HCT116 (cell line): ENCODE measurements around the gene SH3D19. TPM values are rescaled to one million over a fixed set of nuclear protein-coding genes. Genes with fewer than 3 reads are reported as not detected.

Experiments
- ATAC-seq: fragments of 200-7000 bp; cut with Tn5 transposase; 2 replicates; pipeline ENCODE4 v1.9.1; 2020; ENCODE audit warnings: mild to moderate bottlenecking, moderate library complexity
- BruUV-seq: library from RNA; stranded (reverse); fragments of 400-500 nt; replicated peaks from 2 replicates; lab custom pipeline; 2021; lab: Mats Ljungman, UMichigan
- CTCF ChIA-PET: fragments of 300-600 bp; sonication (Branson Sonifier 250); formaldehyde crosslinking; loops from one replicate; lab custom pipeline; 2021; ENCODE audit warnings: antibody characterized with exemption; lab: Charles Lee
- POLR2A ChIA-PET: fragments of 300-600, 350-600 bp; sonication (Branson Sonifier 250); formaldehyde crosslinking; loops from one replicate; lab custom pipeline; 2021; ENCODE audit warnings: antibody characterized with exemption; lab: Charles Lee
- RAD21 ChIA-PET, 2 experiments: fragments of 300-600 bp; sonication (Branson Sonifier 250); formaldehyde crosslinking; loops; one replicate each; lab custom pipeline; 2023; ENCODE audit warnings: low total read pairs in 2 of 2; ENCODE audit not compliant: uncharacterized antibody in 2 of 2, unreplicated experiment in 2 of 2, low non-redundant PET in 1 of 2; lab: Charles Lee
- DNase-seq: peaks from one replicate; pipeline ENCODE4 v3.0.0-alpha.2; 2010; ENCODE audit warnings: low read depth, low spot score
- H2AFZ ChIP-seq: fragments of 200-600 bp; shearing (Covaris generic), sonication (generic); 2 replicates; pipeline ENCODE4 v1.6.1; 2017; ENCODE audit warnings: low read depth, mixed run types, mixed read lengths, antibody characterized with exemption, low read length; ENCODE audit not compliant: poor library complexity, severe bottlenecking
- H3K27ac ChIP-seq: 2 replicates; pipeline ENCODE4 v1.5.1; 2012; ENCODE audit warnings: low read depth, low read length
- H3K27me3 ChIP-seq: fragments of 200-600 bp; sonication (generic); 2 replicates; pipeline ENCODE4 v1.6.1; 2016; ENCODE audit warnings: mixed run types, low read length, mixed read lengths; ENCODE audit not compliant: insufficient read depth
- H3K36me3 ChIP-seq, 2 experiments: fragments of 200-500 bp in 1 of 2; fragments of 200-600 bp in 1 of 2; sonication (Bioruptor generic) in 1 of 2; sonication (generic) in 1 of 2; 2 replicates each; pipeline versions ENCODE4 v1.5.1 to v1.6.1; 2014 to 2016; ENCODE audit warnings: low read length in 2 of 2, inconsistent platforms in 1 of 2, mixed read lengths in 1 of 2, mixed run types in 1 of 2; ENCODE audit not compliant: insufficient read depth in 2 of 2, control insufficient read depth in 1 of 2
- H3K4me1 ChIP-seq, 2 experiments: fragments of 200-600 bp in 1 of 2; sonication (generic) in 1 of 2; 2 replicates each; pipeline versions ENCODE4 v1.5.1 to v1.6.1; 2012 to 2017; ENCODE audit warnings: low read length in 2 of 2, inconsistent platforms in 1 of 2, mild to moderate bottlenecking in 1 of 2, mixed read lengths in 1 of 2, mixed run types in 1 of 2, moderate library complexity in 1 of 2; ENCODE audit not compliant: insufficient read depth in 2 of 2, control insufficient read depth in 1 of 2
- H3K4me2 ChIP-seq: fragments of 200-600 bp; sonication (generic); 2 replicates; pipeline ENCODE4 v1.6.1; 2017; ENCODE audit warnings: mixed run types, low read length, mixed read lengths
- H3K4me3 ChIP-seq, 2 experiments: fragments of 200-600 bp in 1 of 2; sonication (generic) in 1 of 2; replicated peaks in 1 of 2; 2 replicates each; pipeline ENCODE4 v1.5.1; 2011 to 2016; ENCODE audit warnings: low read length in 2 of 2, control low read depth in 1 of 2, low read depth in 1 of 2, mild to moderate bottlenecking in 1 of 2, mixed read lengths in 1 of 2, mixed run types in 1 of 2
- H3K79me2 ChIP-seq: fragments of 200-600 bp; sonication (generic); 2 replicates; pipeline ENCODE4 v1.6.1; 2017; ENCODE audit warnings: mild to moderate bottlenecking, mixed run types, low read length, moderate library complexity, mixed read lengths; ENCODE audit not compliant: insufficient read depth
- H3K9ac ChIP-seq: fragments of 200-600 bp; sonication (generic); 2 replicates; pipeline ENCODE4 v1.6.1; 2016; ENCODE audit warnings: low read length, mixed read lengths
- H3K9me2 ChIP-seq: fragments of 200-600 bp; sonication (generic), shearing (Covaris generic); 2 replicates; pipeline ENCODE4 v1.6.1; 2017; ENCODE audit warnings: mixed run types, mild to moderate bottlenecking, moderate library complexity; ENCODE audit not compliant: insufficient read depth
- H3K9me3 ChIP-seq, 2 experiments: fragments of 200-500 bp in 1 of 2; fragments of 200-600 bp in 1 of 2; sonication (Bioruptor generic) in 1 of 2; sonication (generic) in 1 of 2; 2 replicates each; pipeline ENCODE4 v1.6.1; 2014 to 2017; ENCODE audit warnings: low read length in 2 of 2, mixed read lengths in 2 of 2, inconsistent platforms in 1 of 2, low read depth in 1 of 2, mild to moderate bottlenecking in 1 of 2, mixed run types in 1 of 2, moderate library complexity in 1 of 2; ENCODE audit not compliant: control insufficient read depth in 1 of 2, insufficient read depth in 1 of 2
- H4K20me1 ChIP-seq: fragments of 200-600 bp; sonication (generic), shearing (Covaris generic); 2 replicates; pipeline ENCODE4 v1.6.1; 2017; ENCODE audit warnings: mixed run types, mild to moderate bottlenecking, moderate library complexity; ENCODE audit not compliant: insufficient read depth
- ELF1 ChIP-seq: IDR thresholded peaks from 2 replicates; pipeline ENCODE4 v1.6.1; 2012; ENCODE audit warnings: low read depth, borderline replicate concordance
- EZH2 ChIP-seq: fragments of 200-600 bp; sonication (generic); IDR thresholded peaks from 2 replicates; pipeline ENCODE4 v1.6.1; 2017; ENCODE audit warnings: antibody characterized with exemption, mixed run types
- FOSL1 ChIP-seq: IDR thresholded peaks from 2 replicates; pipeline ENCODE4 v1.6.1; 2012; ENCODE audit warnings: low read depth
- JUND ChIP-seq: IDR thresholded peaks from 2 replicates; pipeline ENCODE4 v1.6.1; 2012
- POLR2A ChIP-seq: IDR thresholded peaks from 2 replicates; pipeline ENCODE4 v1.7.0; 2011; ENCODE audit warnings: borderline replicate concordance; ENCODE audit not compliant: insufficient read depth, insufficient read length; ENCODE audit errors: extremely low read depth
- POLR2AphosphoS5 ChIP-seq: IDR thresholded peaks from 2 replicates; pipeline ENCODE4 v1.6.1; 2011; ENCODE audit warnings: mild to moderate bottlenecking, low read depth, low read length, moderate library complexity
- SIN3A ChIP-seq: IDR thresholded peaks from 2 replicates; pipeline ENCODE4 v1.6.1; 2012; ENCODE audit warnings: low read depth
- SP1 ChIP-seq: IDR thresholded peaks from 2 replicates; pipeline ENCODE4 v1.6.1; 2012; ENCODE audit warnings: low read depth
- SRF ChIP-seq: IDR thresholded peaks from 2 replicates; pipeline ENCODE4 v1.6.1; 2012; ENCODE audit warnings: low read depth
- TCF7L2 ChIP-seq: IDR thresholded peaks from 2 replicates; pipeline ENCODE4 v1.7.0; 2011; ENCODE audit warnings: borderline replicate concordance, inconsistent platforms; ENCODE audit not compliant: insufficient read depth, insufficient read length; ENCODE audit errors: extremely low read depth
- YY1 ChIP-seq: IDR thresholded peaks from 2 replicates; pipeline ENCODE4 v1.6.1; 2011; ENCODE audit warnings: low read length, low read depth, moderate library complexity, mild to moderate bottlenecking; ENCODE audit not compliant: insufficient replicate concordance; ENCODE audit errors: extremely low read depth
- ZNF274 ChIP-seq: fragments of 200-500 bp; sonication (Bioruptor generic); IDR thresholded peaks from 2 replicates; pipeline ENCODE4 v1.6.1; 2014; ENCODE audit warnings: mild to moderate bottlenecking, low read depth, low read length, inconsistent platforms
- intact Hi-C: fragments of 100-400 bp; cut with micrococcal nuclease; formaldehyde crosslinking; loops from 2 replicates; pipeline ENCODE4 v1.10.0; 2022
- total RNA-seq: library from RNA; stranded (reverse); gene quantifications from one replicate; pipeline ENCODE4 v1.2.1, GENCODE V29; 2021; ENCODE audit not compliant: unreplicated experiment
- TF ChIP-seq, protein P1 (sequence below): IDR thresholded peaks from 2 replicates; pipeline ENCODE4 v1.6.1; 2011; ENCODE audit warnings: mild to moderate bottlenecking, low read length, moderate library complexity; ENCODE audit not compliant: insufficient replicate concordance; ENCODE audit errors: extremely low read depth
- TF ChIP-seq, protein P2 (sequence below): IDR thresholded peaks from 2 replicates; pipeline ENCODE4 v1.6.1; 2012; ENCODE audit warnings: low read depth

Gene SH3D19
- total RNA-seq, 1 experiment from 2014 or later: 37.5 TPM

DNA sequence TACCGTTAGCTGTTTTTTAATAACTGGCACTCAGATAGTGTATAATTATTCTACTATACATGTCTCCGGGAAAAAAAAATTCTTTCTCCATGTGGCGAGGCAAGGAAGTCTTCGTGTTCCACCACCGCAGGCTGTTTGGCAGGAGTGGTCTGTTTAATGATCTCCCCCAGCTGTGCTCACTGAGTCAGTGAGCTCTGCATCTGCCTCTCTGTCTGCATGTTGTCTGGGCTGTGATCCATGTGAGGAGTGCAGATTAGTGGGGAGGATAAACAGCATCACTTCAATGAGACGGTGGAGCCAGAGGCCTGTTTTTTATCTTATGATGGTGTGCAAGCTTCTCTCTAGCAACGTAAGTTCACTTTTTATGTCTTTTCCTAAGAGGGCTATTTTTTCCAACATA lies 156.2 kb downstream of the SH3D19 start:
- intact Hi-C loops: no loop called here
- RAD21 ChIA-PET: no interaction called here
- Histone ChIP-seq H3K9me2 (no peaks in the 10 kb centered on the region), H3K4me3 (no peak overlapping the region), H3K4me1 (no peaks in the 10 kb centered on the region), H3K27me3 (no peaks in the 10 kb centered on the region), H3K9me3 (no peaks in the 10 kb centered on the region), H3K4me2 (no peak overlapping the region), H4K20me1 (no peaks in the 10 kb centered on the region), H3K79me2 (no peaks in the 10 kb centered on the region), H2AFZ (no peak overlapping the region), H3K36me3 (peaks cover 0 to under 1% of the 10 kb centered on the region in 2 experiments; a peak in 1 of 4 replicates), H3K27ac (no peak overlapping the region), H3K9ac (no peak overlapping the region)
- POLR2A ChIA-PET: no interaction called here
- DNase-seq (no peak), ATAC-seq (no peak)
- CTCF ChIA-PET: no interaction called here
- no TSS peak for BruUV-seq
- TF ChIP-seq YY1: no peak
- no peak for TF ChIP-seq EZH2
- TF ChIP-seq, protein P1, sequence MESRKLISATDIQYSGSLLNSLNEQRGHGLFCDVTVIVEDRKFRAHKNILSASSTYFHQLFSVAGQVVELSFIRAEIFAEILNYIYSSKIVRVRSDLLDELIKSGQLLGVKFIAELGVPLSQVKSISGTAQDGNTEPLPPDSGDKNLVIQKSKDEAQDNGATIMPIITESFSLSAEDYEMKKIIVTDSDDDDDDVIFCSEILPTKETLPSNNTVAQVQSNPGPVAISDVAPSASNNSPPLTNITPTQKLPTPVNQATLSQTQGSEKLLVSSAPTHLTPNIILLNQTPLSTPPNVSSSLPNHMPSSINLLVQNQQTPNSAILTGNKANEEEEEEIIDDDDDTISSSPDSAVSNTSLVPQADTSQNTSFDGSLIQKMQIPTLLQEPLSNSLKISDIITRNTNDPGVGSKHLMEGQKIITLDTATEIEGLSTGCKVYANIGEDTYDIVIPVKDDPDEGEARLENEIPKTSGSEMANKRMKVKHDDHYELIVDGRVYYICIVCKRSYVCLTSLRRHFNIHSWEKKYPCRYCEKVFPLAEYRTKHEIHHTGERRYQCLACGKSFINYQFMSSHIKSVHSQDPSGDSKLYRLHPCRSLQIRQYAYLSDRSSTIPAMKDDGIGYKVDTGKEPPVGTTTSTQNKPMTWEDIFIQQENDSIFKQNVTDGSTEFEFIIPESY: no peak

DNA sequence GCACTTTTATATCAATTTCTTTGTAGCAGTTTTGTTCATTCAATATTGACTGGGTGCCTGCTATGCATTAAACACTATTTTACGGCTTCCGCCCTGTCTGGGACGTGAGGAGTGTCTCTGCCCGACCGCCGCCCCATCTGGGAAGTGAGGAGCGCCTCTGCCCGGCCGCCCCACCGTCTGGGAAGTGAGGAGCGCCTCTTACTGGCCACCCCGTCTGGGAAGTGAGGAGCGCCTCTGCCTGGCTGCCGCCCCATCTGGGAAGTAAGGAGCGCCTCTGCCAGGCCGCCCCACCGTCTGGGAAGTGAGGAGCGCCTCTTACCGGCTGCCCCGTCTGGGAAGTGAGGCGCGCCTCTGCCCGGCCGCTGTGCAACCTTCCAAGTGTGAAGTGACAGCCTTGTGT lies 157.8 kb downstream of the SH3D19 start:
- H3K36me3 ChIP-seq: no peaks in the 10 kb centered on the region
- no peaks in the 10 kb centered on the region for H3K9me2 ChIP-seq
- ChIA-PET CTCF (no interaction called here), POLR2A (no interaction called here), RAD21 (no interaction called here)
- DNase-seq: no peak
- intact Hi-C loops: no loop called here
- no TSS peak for BruUV-seq
- no peaks in the 10 kb centered on the region for H4K20me1 ChIP-seq
- no peak overlapping the region for H3K27ac ChIP-seq
- no peak overlapping the region for H2AFZ ChIP-seq
- H3K4me1 ChIP-seq: no peaks in the 10 kb centered on the region
- no peaks in the 10 kb centered on the region for H3K27me3 ChIP-seq
- no peaks in the 10 kb centered on the region for H3K9me3 ChIP-seq
- no peak overlapping the region for H3K4me3 ChIP-seq
- H3K4me2 ChIP-seq: no peak overlapping the region
- no peaks in the 10 kb centered on the region for H3K79me2 ChIP-seq
- no peak for ATAC-seq
- H3K9ac ChIP-seq: no peak overlapping the region
- TF ChIP-seq SIN3A: no peak
- no peak for TF ChIP-seq EZH2
- TF ChIP-seq POLR2A: no peak
- no peak for TF ChIP-seq SRF
- no peak for TF ChIP-seq ZNF274
- no peak for TF ChIP-seq TCF7L2
- no peak for TF ChIP-seq FOSL1
- TF ChIP-seq JUND: no peak
- TF ChIP-seq, protein P2, sequence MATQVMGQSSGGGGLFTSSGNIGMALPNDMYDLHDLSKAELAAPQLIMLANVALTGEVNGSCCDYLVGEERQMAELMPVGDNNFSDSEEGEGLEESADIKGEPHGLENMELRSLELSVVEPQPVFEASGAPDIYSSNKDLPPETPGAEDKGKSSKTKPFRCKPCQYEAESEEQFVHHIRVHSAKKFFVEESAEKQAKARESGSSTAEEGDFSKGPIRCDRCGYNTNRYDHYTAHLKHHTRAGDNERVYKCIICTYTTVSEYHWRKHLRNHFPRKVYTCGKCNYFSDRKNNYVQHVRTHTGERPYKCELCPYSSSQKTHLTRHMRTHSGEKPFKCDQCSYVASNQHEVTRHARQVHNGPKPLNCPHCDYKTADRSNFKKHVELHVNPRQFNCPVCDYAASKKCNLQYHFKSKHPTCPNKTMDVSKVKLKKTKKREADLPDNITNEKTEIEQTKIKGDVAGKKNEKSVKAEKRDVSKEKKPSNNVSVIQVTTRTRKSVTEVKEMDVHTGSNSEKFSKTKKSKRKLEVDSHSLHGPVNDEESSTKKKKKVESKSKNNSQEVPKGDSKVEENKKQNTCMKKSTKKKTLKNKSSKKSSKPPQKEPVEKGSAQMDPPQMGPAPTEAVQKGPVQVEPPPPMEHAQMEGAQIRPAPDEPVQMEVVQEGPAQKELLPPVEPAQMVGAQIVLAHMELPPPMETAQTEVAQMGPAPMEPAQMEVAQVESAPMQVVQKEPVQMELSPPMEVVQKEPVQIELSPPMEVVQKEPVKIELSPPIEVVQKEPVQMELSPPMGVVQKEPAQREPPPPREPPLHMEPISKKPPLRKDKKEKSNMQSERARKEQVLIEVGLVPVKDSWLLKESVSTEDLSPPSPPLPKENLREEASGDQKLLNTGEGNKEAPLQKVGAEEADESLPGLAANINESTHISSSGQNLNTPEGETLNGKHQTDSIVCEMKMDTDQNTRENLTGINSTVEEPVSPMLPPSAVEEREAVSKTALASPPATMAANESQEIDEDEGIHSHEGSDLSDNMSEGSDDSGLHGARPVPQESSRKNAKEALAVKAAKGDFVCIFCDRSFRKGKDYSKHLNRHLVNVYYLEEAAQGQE: no peak
- TF ChIP-seq POLR2AphosphoS5: no peak
- no peak for TF ChIP-seq SP1
- no peak for TF ChIP-seq ELF1
